Pancreas (tissue), 10 donors: ENCODE results near the gene NBEA. TPM values are rescaled to one million over a fixed set of nuclear protein-coding genes. Genes with fewer than 3 reads are reported as not detected.

Experiments
- ATAC-seq, 4 donors: fragments of 200-7000 bp; cut with Tn5 transposase; one replicate each; pipeline versions ENCODE4 v1.8.0 to v1.9.1; 2020; ENCODE audit warnings: mild to moderate bottlenecking in 4 of 4, moderate library complexity in 4 of 4
- DNase-seq, 6 donors: peaks; one replicate each; pipeline ENCODE4 v3.0.0-alpha.2; 2020
- FAIRE-seq: peaks from 2 replicates; lab custom pipeline; 2012; peaks lifted over from hg19 to GRCh38; lab: Jason Lieb, UNC
- H3K27ac ChIP-seq, 4 donors: fragments of 200-600 bp; sonication (generic); 1 replicate in 3 of 4; 2 replicates in 1 of 4; pipeline versions ENCODE4 v1.5.0 to v1.8.0; 2020
- H3K27me3 ChIP-seq, 4 donors: fragments of 200-600 bp; one replicate each; pipeline ENCODE4 v1.8.0; 2021
- H3K36me3 ChIP-seq, 3 donors: fragments of 200-600 bp; sonication (generic) in 1 of 3; one replicate each; pipeline versions ENCODE4 v1.5.0 to v1.8.0; 2020 to 2021
- H3K4me1 ChIP-seq, 3 donors: fragments of 200-600 bp; one replicate each; pipeline ENCODE4 v1.8.0; 2021
- H3K4me3 ChIP-seq, 4 donors: fragments of 200-600 bp; sonication (generic) in 2 of 4; one replicate each; pipeline versions ENCODE4 v1.5.0 to v1.8.0; 2020 to 2021
- H3K9me3 ChIP-seq, 4 donors: fragments of 200-600 bp; one replicate each; pipeline ENCODE4 v1.8.0; 2021
- CTCF ChIP-seq, 4 donors: fragments of 200-600 bp; sonication (generic) in 3 of 4; IDR thresholded peaks; one replicate each; pipeline versions ENCODE4 v1.5.0 to v1.8.0; 2021; ENCODE audit warnings: antibody characterized with exemption in 4 of 4
- WGBS, 2 donors: extraction: QIAGEN DNeasy Blood & Tissue Kit; methylation state at CpG; one replicate each; pipeline ENCODE4 v1.1.7; 2013; 5-methylcytosine and 5-hydroxymethylcytosine counted together
- intact Hi-C, 3 donors: fragments of 100-400 bp; cut with DNase I; formaldehyde crosslinking; loops; one replicate each; pipeline versions ENCODE4 v1.11.1 to v1.14.2; 2022
- polyA plus RNA-seq, 2 donors: library from polyadenylated mRNA; stranded (reverse); fragments of 200-250 nt; gene quantifications; one replicate each; pipeline ENCODE4 v1.2.3, GENCODE V29; 2013
- total RNA-seq, 6 donors: library from RNA; stranded (reverse); fragmentation: NEBNext Ultra II Directional in 4 of 6; extraction: Animal tissue kit (Norgen Biotek cat#: 25700) in 4 of 6; gene quantifications; one replicate each; pipeline versions ENCODE4 v1.2.1 to v1.2.4, GENCODE V29; 2021 to 2023
- donor health status: healthy with polysubstance abuse.
- donor health status: DM: no; HTN: no; CAD: no; lungs with moderate emphysema.
- donor health status: DM: no; HTN: no; CAD: no.
- donor health status: control.
- donor health status: control.
- donor health status: Bipolar disorder and iron deficiency.
- donor health status: DM: yes; HTN: yes; CAD: no.
- donor health status: DM: no; HTN: no; CAD: no.
- donor health status: DM: no; HTN: no; CAD: no.
- donor health status: DM: yes; HTN: yes; CAD: no.

The NBEA gene
- total and polyA plus RNA-seq, 8 donors, result 2.4 to 10.4 (median 4.8) TPM

DNA sequence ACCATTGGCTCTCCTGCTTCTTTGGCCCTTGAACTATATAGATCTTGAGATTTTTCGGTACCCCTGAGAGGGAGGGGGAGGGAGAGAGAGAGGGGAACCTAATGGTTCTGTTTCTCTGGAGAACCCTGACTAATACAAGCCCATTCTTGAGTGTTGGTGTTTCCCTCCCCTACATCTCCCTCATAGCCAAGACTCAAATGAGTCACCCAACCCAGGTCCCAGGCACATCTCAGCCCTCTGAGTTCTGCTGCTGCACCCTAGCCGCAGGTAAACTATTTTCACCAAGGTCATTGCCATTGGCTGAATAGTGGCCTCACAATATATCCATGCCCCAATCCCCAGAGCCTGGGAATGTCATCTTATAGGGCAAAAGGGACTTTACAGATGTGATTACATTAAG is 760.2 kb downstream of the NBEA start:
- no peak overlapping the region for H3K27ac ChIP-seq

GRCh38 chr13:35703061-35703460 is 761.0 kb downstream of the NBEA start:
- intact Hi-C loops, result no loop called here
- Histone ChIP-seq H3K27ac (no peak overlapping the region), H3K36me3 (no peaks in the 10 kb centered on the region), H3K27me3 (no peaks in the 10 kb centered on the region), H3K4me3 (no peak overlapping the region), H3K4me1 (no peaks in the 10 kb centered on the region), H3K9me3 (no peaks in the 10 kb centered on the region)
- DNase-seq, result no peak
- no peak for TF ChIP-seq CTCF (IDR thresholded peaks at IDR 0.05)
- no peak for FAIRE-seq
- ATAC-seq, result no peak
- WGBS, 2 donors, result 59 to 75% methylated on average over 3 of the region's 3 CpGs

More for the DNA sequence above, 760.2 kb downstream of the NBEA start:
- no peaks in the 10 kb centered on the region for H3K27me3 ChIP-seq
- H3K9me3 ChIP-seq, result no peaks in the 10 kb centered on the region
- ATAC-seq, result no peak
- no peak for DNase-seq
- intact Hi-C loops, result no loop called here
- no peaks in the 10 kb centered on the region for H3K36me3 ChIP-seq
- no peak for FAIRE-seq
- H3K4me3 ChIP-seq, result no peak overlapping the region
- H3K4me1 ChIP-seq, result no peaks in the 10 kb centered on the region
- WGBS, 2 donors, result 68 to 92% methylated on average over 2 of the region's 2 CpGs
- TF ChIP-seq CTCF (IDR thresholded peaks at IDR 0.05), result no peak

GRCh38 chr13:35704331-35704730 is 762.3 kb downstream of the NBEA start:
- TF ChIP-seq CTCF (IDR thresholded peaks at IDR 0.05), result no peak
- no peaks in the 10 kb centered on the region for H3K4me1 ChIP-seq
- H3K27me3 ChIP-seq, result no peaks in the 10 kb centered on the region
- DNase-seq, result no peak
- H3K4me3 ChIP-seq, result no peak overlapping the region
- intact Hi-C loops, result no loop called here
- no peaks in the 10 kb centered on the region for H3K9me3 ChIP-seq
- ATAC-seq, result no peak
- FAIRE-seq, result no peak
- no peaks in the 10 kb centered on the region for H3K36me3 ChIP-seq
- no peak overlapping the region for H3K27ac ChIP-seq
- WGBS, 2 donors, result 76 to 82% methylated on average over 1 of the region's 1 CpG

- intact Hi-C loops, result no loop called here
Measured at GRCh38 chr13:35706281-35706680, 764.2 kb downstream of the NBEA start.

More at GRCh38 chr13:35706281-35706680, 764.2 kb downstream of the NBEA start:
- ATAC-seq, result no peak
- H3K27me3 ChIP-seq, result no peaks in the 10 kb centered on the region
- no peak for TF ChIP-seq CTCF (IDR thresholded peaks at IDR 0.05)
- H3K27ac ChIP-seq, result no peak overlapping the region
- 75 to 79% methylated on average over 7 of the region's 7 CpGs for WGBS, 2 donors
- no peak for DNase-seq
- H3K9me3 ChIP-seq, result no peaks in the 10 kb centered on the region
- no peaks in the 10 kb centered on the region for H3K36me3 ChIP-seq
- FAIRE-seq, result no peak
- no peaks in the 10 kb centered on the region for H3K4me1 ChIP-seq
- H3K4me3 ChIP-seq, result no peak overlapping the region
